ENCODE measurements around the gene STRADA.

STRADA gene

DNA sequence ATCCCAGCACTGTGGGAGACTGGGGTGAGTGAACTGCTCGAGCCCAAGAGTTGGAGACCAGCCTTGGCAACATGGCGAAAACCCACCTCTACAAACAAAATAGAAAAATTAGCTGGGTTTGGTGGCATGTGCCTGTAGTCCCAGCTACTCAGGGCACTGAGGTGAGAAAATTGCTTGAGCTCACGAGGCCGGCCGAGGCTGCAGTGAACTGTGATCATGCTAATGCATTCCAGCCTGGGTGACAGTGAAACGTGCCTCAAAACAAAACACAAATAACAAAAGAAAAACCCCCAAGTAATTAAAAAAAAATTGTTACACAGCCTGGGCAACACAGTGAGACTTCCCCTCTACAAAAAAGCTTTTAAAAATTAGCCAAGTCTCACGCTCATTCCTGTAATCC, 26.8 kb upstream of the STRADA start:
- no peak for TF ChIP-seq ZFX (IDR thresholded peaks at IDR 0.05)
- TF ChIP-seq, protein P1, sequence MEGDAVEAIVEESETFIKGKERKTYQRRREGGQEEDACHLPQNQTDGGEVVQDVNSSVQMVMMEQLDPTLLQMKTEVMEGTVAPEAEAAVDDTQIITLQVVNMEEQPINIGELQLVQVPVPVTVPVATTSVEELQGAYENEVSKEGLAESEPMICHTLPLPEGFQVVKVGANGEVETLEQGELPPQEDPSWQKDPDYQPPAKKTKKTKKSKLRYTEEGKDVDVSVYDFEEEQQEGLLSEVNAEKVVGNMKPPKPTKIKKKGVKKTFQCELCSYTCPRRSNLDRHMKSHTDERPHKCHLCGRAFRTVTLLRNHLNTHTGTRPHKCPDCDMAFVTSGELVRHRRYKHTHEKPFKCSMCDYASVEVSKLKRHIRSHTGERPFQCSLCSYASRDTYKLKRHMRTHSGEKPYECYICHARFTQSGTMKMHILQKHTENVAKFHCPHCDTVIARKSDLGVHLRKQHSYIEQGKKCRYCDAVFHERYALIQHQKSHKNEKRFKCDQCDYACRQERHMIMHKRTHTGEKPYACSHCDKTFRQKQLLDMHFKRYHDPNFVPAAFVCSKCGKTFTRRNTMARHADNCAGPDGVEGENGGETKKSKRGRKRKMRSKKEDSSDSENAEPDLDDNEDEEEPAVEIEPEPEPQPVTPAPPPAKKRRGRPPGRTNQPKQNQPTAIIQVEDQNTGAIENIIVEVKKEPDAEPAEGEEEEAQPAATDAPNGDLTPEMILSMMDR (conservative IDR thresholded peaks at IDR 0.05) = no peak
- H3K27ac ChIP-seq = no peak overlapping the region

DNA sequence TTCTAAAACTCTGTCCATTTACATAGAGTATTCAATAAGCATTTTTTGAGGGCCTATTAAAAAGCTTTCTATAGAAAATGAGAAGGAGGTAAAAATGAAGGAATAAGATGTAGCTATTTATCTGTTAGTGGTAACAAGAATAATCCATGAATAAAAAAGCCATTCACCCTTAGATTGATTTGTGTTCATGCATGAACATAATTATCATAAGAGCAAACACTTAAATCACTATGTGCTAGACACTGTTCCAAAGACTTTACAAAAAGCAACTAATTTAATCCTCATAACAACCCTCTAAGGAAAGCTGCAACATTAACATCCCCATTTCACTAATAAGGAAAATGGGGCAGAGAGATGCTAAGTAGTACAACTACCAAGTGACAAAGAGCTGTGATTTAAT, 25.2 kb upstream of the STRADA start:
- TF ChIP-seq, protein P1 (conservative IDR thresholded peaks at IDR 0.05) = no peak
- TF ChIP-seq ZFX (IDR thresholded peaks at IDR 0.05) = no peak
- no peak overlapping the region for H3K27ac ChIP-seq

DNA sequence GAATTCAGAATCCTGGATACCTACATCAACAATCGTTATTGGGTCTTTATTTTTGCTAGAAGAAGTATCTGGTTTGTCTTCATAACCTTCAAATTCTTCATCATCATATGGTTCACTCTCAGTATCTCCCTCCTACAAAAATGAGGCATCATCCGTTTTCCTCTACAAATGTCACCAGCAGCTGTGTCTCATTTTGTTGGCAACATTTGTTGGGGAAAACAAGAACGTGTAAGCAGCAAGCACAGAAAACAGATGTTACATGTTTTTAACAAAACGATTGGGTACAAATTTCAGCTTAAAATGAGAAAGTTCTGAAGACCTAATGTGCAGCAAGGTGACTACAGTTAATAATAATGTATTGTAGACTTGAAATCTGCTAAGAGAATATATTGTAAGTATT, 23.1 kb upstream of the STRADA start:
- no peak for TF ChIP-seq ZFX (IDR thresholded peaks at IDR 0.05)
- TF ChIP-seq, protein P1 (conservative IDR thresholded peaks at IDR 0.05) = no peak
- no peak overlapping the region for H3K27ac ChIP-seq

DNA sequence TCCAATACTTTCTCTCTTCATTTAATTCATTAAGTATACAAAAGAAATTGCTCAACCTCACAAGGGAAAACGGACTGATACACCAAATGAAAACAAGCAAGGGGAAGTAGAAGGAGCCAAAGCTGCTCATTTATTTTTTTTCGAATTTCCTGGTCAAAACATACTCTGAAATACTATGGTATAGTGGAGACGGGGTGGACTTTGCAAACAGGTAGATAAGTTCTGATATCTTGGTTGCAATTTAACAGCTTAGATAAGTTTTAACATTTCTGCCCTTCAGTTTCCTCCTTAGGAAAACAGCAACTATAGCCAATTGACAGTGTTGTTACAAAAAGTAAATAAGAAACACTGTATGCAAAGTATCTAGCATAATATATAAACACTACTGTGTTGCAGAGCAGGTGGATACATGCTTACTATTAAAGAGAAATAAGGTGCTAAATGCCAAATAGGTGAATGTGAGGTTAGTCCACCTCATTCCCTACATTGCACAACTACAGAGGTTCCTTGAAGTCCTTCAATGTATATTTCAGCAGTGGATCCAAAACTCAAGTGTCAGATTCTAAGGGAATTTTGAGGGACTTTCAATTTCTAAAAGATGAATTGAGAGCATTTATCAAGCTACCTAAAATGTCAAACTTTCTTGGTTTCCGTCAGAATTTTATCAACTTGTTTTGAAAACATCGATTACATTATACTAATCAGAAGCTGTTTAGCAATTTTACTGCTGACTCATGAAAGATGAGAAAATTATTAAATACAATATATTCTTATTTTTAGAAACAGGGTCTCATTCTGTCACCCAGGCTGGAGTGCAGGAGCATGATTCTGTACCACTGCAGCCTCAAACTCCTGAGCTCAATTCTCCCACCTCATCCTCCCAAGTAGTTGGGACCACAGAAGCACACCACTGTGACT, 20.8 kb upstream of the STRADA start:
- H3K27ac ChIP-seq = no peak overlapping the region

DNA sequence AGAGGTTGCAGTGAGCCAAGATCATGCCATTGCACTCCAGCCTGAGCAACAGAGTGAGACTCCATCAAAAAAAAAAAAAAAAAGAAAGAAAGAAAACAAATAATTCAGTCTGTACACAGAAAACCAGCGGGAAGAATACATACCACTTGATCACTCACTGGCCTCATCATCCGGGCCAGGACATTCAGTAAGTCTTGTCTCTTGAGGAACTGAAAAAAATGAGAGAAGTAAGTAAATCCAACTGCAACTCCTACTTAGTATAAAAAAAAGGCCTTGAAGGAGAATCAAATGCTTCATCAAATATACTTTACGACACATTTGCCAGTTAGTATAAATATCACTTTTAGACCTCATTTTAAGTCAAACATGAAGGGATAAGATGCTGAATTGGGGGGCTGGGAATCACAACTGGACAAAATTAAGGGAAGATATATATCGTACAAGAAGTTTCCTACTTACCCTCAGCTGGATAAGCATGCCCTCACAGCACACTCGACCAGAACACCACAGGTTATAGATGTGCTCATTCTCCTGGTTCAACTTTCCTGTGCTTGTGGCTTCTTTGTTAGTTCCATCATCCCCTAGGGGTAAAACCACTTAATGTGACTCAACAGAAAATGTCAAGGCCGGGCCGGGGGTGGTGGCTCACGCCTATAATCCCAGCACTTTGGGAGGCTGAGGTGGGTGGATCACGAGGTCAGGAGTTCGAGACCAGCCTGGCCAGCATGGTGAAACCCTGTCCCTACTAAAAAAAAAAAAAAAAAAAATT, 19.4 kb upstream of the STRADA start:
- TF ChIP-seq, protein P1 (conservative IDR thresholded peaks at IDR 0.05) = no peak
- no peak for TF ChIP-seq ZFX (IDR thresholded peaks at IDR 0.05)
- no peak overlapping the region for H3K27ac ChIP-seq

More for the DNA sequence above, 20.8 kb upstream of the STRADA start:
- TF ChIP-seq, protein P1 (conservative IDR thresholded peaks at IDR 0.05) = no peak
- TF ChIP-seq ZFX (IDR thresholded peaks at IDR 0.05) = no peak

DNA sequence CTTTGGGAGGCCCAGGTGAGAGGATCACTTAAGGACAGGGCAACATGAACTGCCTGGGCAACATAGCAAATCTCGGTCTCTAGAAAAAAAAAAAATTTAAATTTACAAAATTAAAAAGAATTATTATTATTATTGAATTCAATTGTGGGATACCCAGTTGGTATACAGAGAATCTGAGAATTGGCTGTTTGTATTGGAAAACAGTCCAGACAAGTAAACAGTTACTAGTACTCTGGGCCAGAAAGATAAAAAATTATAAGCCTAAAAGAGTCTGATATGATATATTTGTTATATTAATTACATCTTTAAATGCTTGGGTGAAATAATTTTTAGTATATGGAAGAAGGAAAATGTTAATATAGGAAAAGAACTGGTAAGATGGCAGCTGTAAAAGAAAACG, 16.8 kb upstream of the STRADA start:
- H3K27ac ChIP-seq = no peak overlapping the region
- TF ChIP-seq ZFX (IDR thresholded peaks at IDR 0.05) = no peak
- TF ChIP-seq, protein P1 (conservative IDR thresholded peaks at IDR 0.05) = no peak

DNA sequence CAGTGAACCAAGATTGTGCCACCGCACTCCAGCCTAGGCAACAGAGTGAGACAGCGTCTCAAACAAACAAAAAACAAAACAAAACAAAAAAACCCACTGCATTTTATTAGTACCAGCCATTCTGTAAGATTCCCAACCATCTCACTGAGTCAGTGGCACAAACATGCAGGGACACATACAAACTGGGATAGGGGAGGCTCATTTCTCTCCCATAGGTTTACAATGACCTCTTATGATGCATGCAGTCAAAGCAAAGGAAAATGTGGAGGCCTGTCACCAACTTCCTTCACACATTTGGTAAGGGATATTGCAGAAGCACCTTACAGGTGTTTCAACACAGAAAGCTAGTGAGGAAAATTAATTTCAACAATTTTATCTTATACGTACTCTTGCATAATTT, 12.4 kb upstream of the STRADA start:
- TF ChIP-seq ZFX (IDR thresholded peaks at IDR 0.05) = no peak
- TF ChIP-seq, protein P1 (conservative IDR thresholded peaks at IDR 0.05) = no peak
- no peak overlapping the region for H3K27ac ChIP-seq

Measured in C4-2B (cell line).